Endothelial cell of umbilical vein (primary cell): Measurements from ENCODE around the gene DHRS2. TPM values are rescaled to one million over a fixed set of nuclear protein-coding genes. Genes with fewer than 3 reads are reported as not detected.

Experiments used
- BruUV-seq: library from RNA; stranded (reverse); fragments of 400-500 nt; replicated peaks from 2 replicates; lab custom pipeline; 2021; lab: Mats Ljungman, UMichigan
- CTCF ChIA-PET: fragments of 300-600, 350-600 bp; sonication (Branson Sonifier 250); formaldehyde crosslinking; loops from one replicate; lab custom pipeline; 2021; ENCODE audit warnings: antibody characterized with exemption, inconsistent platforms; lab: Charles Lee
- POLR2A ChIA-PET: fragments of 300-600, 350-600 bp; sonication (Branson Sonifier 250); formaldehyde crosslinking; loops from one replicate; lab custom pipeline; 2021; ENCODE audit warnings: antibody characterized with exemption, inconsistent platforms; lab: Charles Lee
- DNase-seq: peaks from one replicate; pipeline ENCODE4 v3.0.0-alpha.2; 2011; ENCODE audit warnings: low read depth, low spot score
- FAIRE-seq: peaks from 2 replicates; lab custom pipeline; 2011; peaks lifted over from hg19 to GRCh38; lab: Jason Lieb, UNC
- H2AFZ ChIP-seq: 2 replicates; pipeline ENCODE4 v1.6.0; 2012; ENCODE audit warnings: low read depth, low read length, control low read depth, inconsistent platforms
- H3K27ac ChIP-seq: 2 replicates; pipeline ENCODE4 v1.5.1; 2011; ENCODE audit warnings: low read depth, mild to moderate bottlenecking, control low read depth, low read length, moderate library complexity; ENCODE audit not compliant: insufficient read depth
- H3K27me3 ChIP-seq, 2 experiments: 2 replicates each; pipeline versions ENCODE4 v1.6.0 to v1.6.1; 2011; ENCODE audit warnings: low read length in 2 of 2, mixed read lengths in 1 of 2; ENCODE audit not compliant: control insufficient read depth in 2 of 2, insufficient read depth in 2 of 2
- H3K36me3 ChIP-seq, 2 experiments: 2 replicates in 1 of 2; 3 replicates in 1 of 2; pipeline ENCODE4 v1.5.1; 2011; ENCODE audit warnings: low read length in 2 of 2, mild to moderate bottlenecking in 1 of 2, moderate library complexity in 1 of 2; ENCODE audit not compliant: control insufficient read depth in 2 of 2, insufficient read depth in 2 of 2; ENCODE audit errors: extremely low read depth in 1 of 2
- H3K4me1 ChIP-seq: 3 replicates; pipeline ENCODE4 v1.5.1; 2011; ENCODE audit warnings: mild to moderate bottlenecking, low read length; ENCODE audit not compliant: control insufficient read depth, insufficient read depth; ENCODE audit errors: extremely low read depth
- H3K4me2 ChIP-seq: 2 replicates; pipeline ENCODE4 v1.6.1; 2011; ENCODE audit warnings: low read length, control low read depth, mixed read lengths; ENCODE audit not compliant: insufficient read depth
- H3K4me3 ChIP-seq, 3 experiments: fragments of 200-600 bp in 1 of 3; sonication (generic), shearing (Covaris generic) in 1 of 3; replicated peaks in 1 of 3; 2 replicates each; pipeline ENCODE4 v1.5.1; 2011 to 2016; ENCODE audit warnings: control low read depth in 3 of 3, low read length in 3 of 3, mild to moderate bottlenecking in 2 of 3, inconsistent platforms in 1 of 3, low read depth in 1 of 3, moderate library complexity in 1 of 3; ENCODE audit not compliant: insufficient read depth in 1 of 3
- H3K79me2 ChIP-seq: 2 replicates; pipeline ENCODE4 v1.6.0; 2012; ENCODE audit warnings: low read length, inconsistent platforms; ENCODE audit not compliant: control insufficient read depth, insufficient read depth
- H3K9ac ChIP-seq: replicated peaks from 2 replicates; pipeline ENCODE3; 2011; ENCODE audit warnings: low read length, control low read depth; ENCODE audit not compliant: insufficient read depth; ENCODE audit errors: extremely low read depth
- H3K9me1 ChIP-seq: replicated peaks from 3 replicates; pipeline ENCODE4 v1.6.0; 2011; ENCODE audit warnings: mild to moderate bottlenecking, low read length; ENCODE audit not compliant: control insufficient read depth, insufficient read depth; ENCODE audit errors: extremely low read depth
- H3K9me3 ChIP-seq: replicated peaks from 2 replicates; pipeline ENCODE4 v1.5.1; 2012; ENCODE audit warnings: low read length, inconsistent platforms; ENCODE audit not compliant: control insufficient read depth, insufficient read depth
- H4K20me1 ChIP-seq: replicated peaks from 2 replicates; pipeline ENCODE3; 2011; ENCODE audit warnings: mild to moderate bottlenecking, low read length; ENCODE audit not compliant: control insufficient read depth, insufficient read depth; ENCODE audit errors: extremely low read depth
- CTCF ChIP-seq, 2 donors: IDR thresholded peaks; 1 replicate in 1 of 2; 2 replicates in 1 of 2; pipeline ENCODE4 v1.5.1; 2011; ENCODE audit warnings: low read length in 2 of 2, mild to moderate bottlenecking in 2 of 2, moderate library complexity in 2 of 2, control low read depth in 1 of 2, inconsistent platforms in 1 of 2, low read depth in 1 of 2; ENCODE audit not compliant: insufficient read depth in 1 of 2; ENCODE audit errors: extremely low read depth in 1 of 2
- EZH2 ChIP-seq: IDR thresholded peaks from 2 replicates; pipeline ENCODE4 v1.6.1; 2012; ENCODE audit warnings: borderline replicate concordance, low read depth, mild to moderate bottlenecking, moderate library complexity, low read length, inconsistent platforms; ENCODE audit not compliant: severe bottlenecking
- FOS ChIP-seq: IDR thresholded peaks from 2 replicates; pipeline ENCODE4 v1.6.1; 2011; ENCODE audit warnings: mild to moderate bottlenecking, low read length, moderate library complexity, borderline replicate concordance; ENCODE audit not compliant: insufficient read depth
- GATA2 ChIP-seq: IDR thresholded peaks from 2 replicates; pipeline ENCODE4 v1.7.0; 2011; ENCODE audit warnings: low read depth, mild to moderate bottlenecking, moderate library complexity, mixed read lengths, low read length; ENCODE audit not compliant: insufficient read length, insufficient read depth
- JUN ChIP-seq: IDR thresholded peaks from 2 replicates; pipeline ENCODE4 v1.6.1; 2011; ENCODE audit warnings: borderline replicate concordance, low read depth; ENCODE audit not compliant: insufficient read length, insufficient read depth
- MAX ChIP-seq: IDR thresholded peaks from 2 replicates; pipeline ENCODE4 v1.6.1; 2011; ENCODE audit not compliant: insufficient read depth, insufficient read length
- MYC ChIP-seq: IDR thresholded peaks from one replicate; pipeline ENCODE4 v1.6.1; 2011; ENCODE audit warnings: mild to moderate bottlenecking, low read depth, low read length
- POLR2A ChIP-seq: IDR thresholded peaks from 2 replicates; pipeline ENCODE4 v1.6.1; 2012; ENCODE audit warnings: low read depth, mild to moderate bottlenecking, control low read depth, low read length
- POLR2AphosphoS5 ChIP-seq: IDR thresholded peaks from 2 replicates; pipeline ENCODE4 v1.6.1; 2012; ENCODE audit warnings: low read depth, mild to moderate bottlenecking, control low read depth, low read length, moderate library complexity; ENCODE audit not compliant: insufficient read depth
- dilution Hi-C: fragments of 300-500 bp; cut with MboI; formaldehyde crosslinking; loops from one replicate; pipeline ENCODE4 v1.15.0; 2019; ENCODE audit warnings: low sequenced_read_pairs; ENCODE audit not compliant: extremely low pct_ligation_motif_present
- intact Hi-C: fragments of 100-400 bp; cut with micrococcal nuclease; formaldehyde crosslinking; loops from one replicate; pipeline ENCODE4 v1.10.0; 2022
- polyA plus RNA-seq, 4 experiments: library from polyadenylated mRNA; depleted of rRNA in 3 of 4; stranded (reverse) in 3 of 4; unstranded in 1 of 4; fragments of >200 nt; gene quantifications; 2 replicates each; pipeline versions ENCODE4 v1.2.1 to v1.2.3, GENCODE V29; 2011 to 2012; ENCODE audit warnings: missing spikeins in 1 of 4
- total RNA-seq: library from RNA; stranded (reverse); gene quantifications from 2 replicates; pipeline ENCODE4 v1.2.3, GENCODE V29; 2021

The DHRS2 gene
- total and polyA plus RNA-seq, 2 donors (not counting 3 experiments of a cell fraction or from before 2014, with no cell fraction given) = 0.10 TPM; not detected in 1

GRCh38 chr14:23650506-23650905 is 14.3 kb downstream of the DHRS2 start:
- Histone ChIP-seq H3K79me2 (no peaks in the 10 kb centered on the region), H3K9me3 (no peaks in the 10 kb centered on the region), H3K9me1 (no peaks in the 10 kb centered on the region), H2AFZ (no peak overlapping the region), H3K27me3 (peaks cover 0 to 2% of the 10 kb centered on the region in 2 experiments), H3K9ac (no peak overlapping the region), H3K4me3 (no peak overlapping the region), H4K20me1 (no peaks in the 10 kb centered on the region), H3K4me1 (no peaks in the 10 kb centered on the region), H3K4me2 (no peak overlapping the region), H3K36me3 (no peaks in the 10 kb centered on the region), H3K27ac (no peak overlapping the region)
- DNase-seq (no peak), FAIRE-seq (no peak)
- dilution Hi-C loops (no loop called here), intact Hi-C loops (no loop called here)
- ChIA-PET CTCF (no interaction called here), POLR2A (no interaction called here)
- TF ChIP-seq POLR2AphosphoS5 (no peak), MYC (no peak), JUN (no peak), MAX (no peak), EZH2 (no peak), CTCF (IDR thresholded peaks at IDR 0.05; ENCODE audit: extremely low read depth in 1 of 2, insufficient read depth in 1 of 2, low read depth in 1 of 2, low read length in 2 of 2) (no peak), POLR2A (no peak), FOS (no peak), GATA2 (no peak)
- BruUV-seq = no TSS peak
